ENCODE measurements around the gene UQCR10.

DNA sequence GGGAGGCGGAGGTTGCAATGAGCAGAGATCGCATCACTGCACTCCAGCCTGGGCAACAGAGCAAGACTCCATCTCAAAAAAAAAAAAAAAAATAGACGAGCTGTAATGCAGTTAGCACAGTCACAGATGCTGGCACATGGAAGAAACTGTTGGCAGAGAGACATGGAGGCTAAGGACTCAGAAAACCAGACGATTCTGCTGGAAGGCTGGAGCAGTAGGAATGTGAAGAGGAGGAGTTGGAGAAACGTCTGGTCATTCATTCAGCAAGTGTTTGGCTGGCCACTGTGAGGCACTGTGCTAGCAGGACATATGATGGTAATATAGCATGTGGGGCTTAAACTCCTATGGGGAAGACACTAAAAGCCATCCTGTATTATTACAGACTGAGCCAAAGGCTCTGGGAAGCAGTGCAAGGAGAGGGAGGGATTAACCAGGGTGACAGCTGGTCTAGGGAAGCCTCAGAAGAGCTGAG lies 5.0 kb downstream of the UQCR10 start:
- TF ChIP-seq POLR2AphosphoS5 (IDR thresholded peaks at IDR 0.05) (no peak), TAF1 (IDR thresholded peaks at IDR 0.05; ENCODE audit: low read depth) (no peak), EP300 (conservative IDR thresholded peaks at IDR 0.05; ENCODE audit: poor library complexity, severe bottlenecking) (no peak), EZH2 (IDR thresholded peaks at IDR 0.05; ENCODE audit: borderline replicate concordance, insufficient read depth, low read length, poor library complexity, severe bottlenecking) (no peak), RAD21 (conservative IDR thresholded peaks at IDR 0.05) (no peak)
- TF ChIP-seq, protein P1, sequence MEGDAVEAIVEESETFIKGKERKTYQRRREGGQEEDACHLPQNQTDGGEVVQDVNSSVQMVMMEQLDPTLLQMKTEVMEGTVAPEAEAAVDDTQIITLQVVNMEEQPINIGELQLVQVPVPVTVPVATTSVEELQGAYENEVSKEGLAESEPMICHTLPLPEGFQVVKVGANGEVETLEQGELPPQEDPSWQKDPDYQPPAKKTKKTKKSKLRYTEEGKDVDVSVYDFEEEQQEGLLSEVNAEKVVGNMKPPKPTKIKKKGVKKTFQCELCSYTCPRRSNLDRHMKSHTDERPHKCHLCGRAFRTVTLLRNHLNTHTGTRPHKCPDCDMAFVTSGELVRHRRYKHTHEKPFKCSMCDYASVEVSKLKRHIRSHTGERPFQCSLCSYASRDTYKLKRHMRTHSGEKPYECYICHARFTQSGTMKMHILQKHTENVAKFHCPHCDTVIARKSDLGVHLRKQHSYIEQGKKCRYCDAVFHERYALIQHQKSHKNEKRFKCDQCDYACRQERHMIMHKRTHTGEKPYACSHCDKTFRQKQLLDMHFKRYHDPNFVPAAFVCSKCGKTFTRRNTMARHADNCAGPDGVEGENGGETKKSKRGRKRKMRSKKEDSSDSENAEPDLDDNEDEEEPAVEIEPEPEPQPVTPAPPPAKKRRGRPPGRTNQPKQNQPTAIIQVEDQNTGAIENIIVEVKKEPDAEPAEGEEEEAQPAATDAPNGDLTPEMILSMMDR (IDR thresholded peaks at IDR 0.05; ENCODE audit: poor library complexity, severe bottlenecking) = no peak
- TF ChIP-seq, protein P2, sequence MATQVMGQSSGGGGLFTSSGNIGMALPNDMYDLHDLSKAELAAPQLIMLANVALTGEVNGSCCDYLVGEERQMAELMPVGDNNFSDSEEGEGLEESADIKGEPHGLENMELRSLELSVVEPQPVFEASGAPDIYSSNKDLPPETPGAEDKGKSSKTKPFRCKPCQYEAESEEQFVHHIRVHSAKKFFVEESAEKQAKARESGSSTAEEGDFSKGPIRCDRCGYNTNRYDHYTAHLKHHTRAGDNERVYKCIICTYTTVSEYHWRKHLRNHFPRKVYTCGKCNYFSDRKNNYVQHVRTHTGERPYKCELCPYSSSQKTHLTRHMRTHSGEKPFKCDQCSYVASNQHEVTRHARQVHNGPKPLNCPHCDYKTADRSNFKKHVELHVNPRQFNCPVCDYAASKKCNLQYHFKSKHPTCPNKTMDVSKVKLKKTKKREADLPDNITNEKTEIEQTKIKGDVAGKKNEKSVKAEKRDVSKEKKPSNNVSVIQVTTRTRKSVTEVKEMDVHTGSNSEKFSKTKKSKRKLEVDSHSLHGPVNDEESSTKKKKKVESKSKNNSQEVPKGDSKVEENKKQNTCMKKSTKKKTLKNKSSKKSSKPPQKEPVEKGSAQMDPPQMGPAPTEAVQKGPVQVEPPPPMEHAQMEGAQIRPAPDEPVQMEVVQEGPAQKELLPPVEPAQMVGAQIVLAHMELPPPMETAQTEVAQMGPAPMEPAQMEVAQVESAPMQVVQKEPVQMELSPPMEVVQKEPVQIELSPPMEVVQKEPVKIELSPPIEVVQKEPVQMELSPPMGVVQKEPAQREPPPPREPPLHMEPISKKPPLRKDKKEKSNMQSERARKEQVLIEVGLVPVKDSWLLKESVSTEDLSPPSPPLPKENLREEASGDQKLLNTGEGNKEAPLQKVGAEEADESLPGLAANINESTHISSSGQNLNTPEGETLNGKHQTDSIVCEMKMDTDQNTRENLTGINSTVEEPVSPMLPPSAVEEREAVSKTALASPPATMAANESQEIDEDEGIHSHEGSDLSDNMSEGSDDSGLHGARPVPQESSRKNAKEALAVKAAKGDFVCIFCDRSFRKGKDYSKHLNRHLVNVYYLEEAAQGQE (IDR thresholded peaks at IDR 0.05; ENCODE audit: borderline replicate concordance) = no peak

Measured in neural cell (in vitro differentiated cells).